Measurements from ENCODE around the gene DNAJC4. TPM values are rescaled to one million over a fixed set of nuclear protein-coding genes. Genes with fewer than 3 reads are reported as not detected.

Gene DNAJC4
- total and polyA plus RNA-seq, 2 of the 8 experiments (the other 6 are each of a cell fraction or from before 2014, with no cell fraction given) = 14.6 to 31.0 TPM

DNA sequence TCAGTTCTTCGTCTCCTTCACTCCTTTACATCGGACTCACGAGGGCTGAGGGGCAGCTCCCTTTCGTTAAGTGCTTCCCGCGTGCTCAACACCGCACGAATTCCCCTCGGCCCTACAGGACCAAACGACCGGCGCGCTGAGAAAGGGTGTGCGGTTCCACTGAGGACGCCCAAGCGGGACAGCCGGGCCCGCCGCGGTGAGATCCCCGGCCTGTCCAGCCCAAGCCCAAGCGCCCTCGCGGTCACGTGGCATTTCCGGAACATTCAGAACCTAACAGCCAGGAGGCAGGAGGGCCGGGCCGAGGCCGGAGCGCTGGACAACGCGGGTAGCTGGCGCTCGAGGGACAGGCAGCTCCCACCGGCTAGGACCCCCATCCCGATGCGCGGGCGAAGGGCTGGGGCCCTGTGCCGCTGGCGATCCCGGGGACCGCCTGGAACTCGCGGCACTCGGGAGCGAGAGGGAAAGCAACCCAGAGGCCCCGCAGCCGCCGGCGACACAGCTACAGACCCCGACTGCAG, 45.1 kb upstream of the DNAJC4 start:
- Histone ChIP-seq H2BK5ac (ENCODE audit: low read depth, low read length) (peak overlapping the region; percentile 92), H4K20me1 (replicated peaks in 1 of 2; ENCODE audit: control insufficient read depth in 1 of 2, insufficient read depth in 2 of 2, low read length in 2 of 2) (peaks cover 9 to 23% of the 10 kb centered on the region in 2 experiments), H3K27me3 (replicated peaks in 1 of 4; ENCODE audit: control insufficient read depth in 3 of 4, extremely low read depth in 1 of 4, insufficient read depth in 3 of 4, low read length in 3 of 4) (no peaks in the 10 kb centered on the region), H3K4me2 (ENCODE audit: insufficient read depth in 1 of 2, low read depth in 2 of 2, low read length in 2 of 2) (peak overlapping the region; percentile 87 to 96), H4K8ac (ENCODE audit: extremely low read depth, insufficient read depth, low read length) (peak overlapping the region; percentile 95; the same call in 1 of the 2 replicates), H2BK12ac (ENCODE audit: low read depth, low read length) (peak overlapping the region; percentile 88), H3K14ac (ENCODE audit: insufficient read length) (no peak overlapping the region), H3K79me1 (ENCODE audit: low read depth, low read length) (peaks cover 2% of the 10 kb centered on the region; the same call in 1 of the 2 replicates), H3K4me3 (ENCODE audit: extremely low read depth in 1 of 4, insufficient read depth in 2 of 4, low read depth in 3 of 4, low read length in 4 of 4) (peak overlapping the region; percentile 55 to 87 (median 77)), H3K79me2 (ENCODE audit: control insufficient read depth in 1 of 2, insufficient read depth in 2 of 2, low read length in 2 of 2) (peaks cover 12 to 23% of the 10 kb centered on the region in 2 experiments), H4K91ac (replicated peaks; ENCODE audit: insufficient read length, low read length) (peak overlapping the region; percentile 83), H3K23me2 (ENCODE audit: low read depth, low read length) (peaks cover 9% of the 10 kb centered on the region), H3K23ac (ENCODE audit: insufficient read length) (no peak overlapping the region), H4K5ac (ENCODE audit: insufficient read length, low read depth, low read length) (peak overlapping the region; percentile 84), H3K27ac (ENCODE audit: low read depth, low read length) (peak overlapping the region; percentile 87), H3K4ac (replicated peaks; ENCODE audit: insufficient read length, low read depth, low read length) (peak overlapping the region; percentile 71), H2AK5ac (ENCODE audit: low read depth, low read length) (no peak overlapping the region; the same call in 1 of the 2 replicates), H3K36me3 (ENCODE audit: control insufficient read depth in 2 of 4, insufficient read depth in 4 of 4, low read length in 3 of 4) (peaks cover 0 to 4% (median 0%) of the 10 kb centered on the region in 4 experiments; a peak in 1 of 8 replicates), H2BK120ac (replicated peaks; ENCODE audit: low read depth, low read length) (no peak overlapping the region), H3K9ac (replicated peaks in 1 of 4; ENCODE audit: extremely low read depth in 1 of 4, low read depth in 3 of 4, low read length in 3 of 4) (peak overlapping the region; percentile 84 to 95 (median 89)), H3K18ac (ENCODE audit: extremely low read depth, low read length) (peak overlapping the region; percentile 98), H2AFZ (ENCODE audit: low read length) (no peak overlapping the region), H3K4me1 (replicated peaks in 1 of 4; ENCODE audit: control insufficient read depth in 3 of 4, insufficient read depth in 4 of 4, low read length in 3 of 4) (peaks cover 0 to 9% (median 4%) of the 10 kb centered on the region in 4 experiments; a peak in 6 of 7 replicates), H3K56ac (replicated peaks; ENCODE audit: insufficient read length, low read depth, low read length) (peak overlapping the region; percentile 50), H3K9me3 (ENCODE audit: insufficient read depth in 2 of 2, low read depth in 1 of 2, low read length in 1 of 2) (no peaks in the 10 kb centered on the region), H2BK20ac (ENCODE audit: low read length) (no peak overlapping the region), H2BK15ac (ENCODE audit: low read length) (no peak overlapping the region)
- 1% methylated on average over 44 of the region's 52 CpGs; no CpG with 5 or more reads in 1 of the 2 experiments for WGBS, 2 experiments (ENCODE audit: extremely low coverage in 1 of 2, insufficient coverage in 1 of 2, insufficient read length in 1 of 2, insufficient replicate concordance in 2 of 2, low coverage in 1 of 2, low lambda C conversion rate in 2 of 2, missing lambda C conversion rate in 1 of 2)
- CTCF ChIA-PET (ENCODE audit: partially characterized antibody) = interaction anchor here (0.5 to 2.3 kb wide), 18 partner anchors 11 to 185 kb away, joined by 3 to 8 read pairs (median 3); partner anchors contain the start of genes NUDT22, PLCB3 and TRPT1
- DNase-seq (ENCODE audit: low read depth in 1 of 2, low spot score in 2 of 2) (no peak), FAIRE-seq (no peak)
- POLR2A ChIA-PET (ENCODE audit: partially characterized antibody) = interaction anchor here (0.6 to 12.4 kb wide), 39 partner anchors 10 to 1331 kb away, joined by 3 to 186 read pairs (median 4); partner anchors contain the start of genes FERMT3, FKBP2, MACROD1 and NUDT22
- TF ChIP-seq GABPA (IDR thresholded peaks at IDR 0.05; ENCODE audit: borderline replicate concordance, insufficient read depth, low read length) (no peak), TAF7 (optimal IDR thresholded peaks at IDR 0.05; ENCODE audit: borderline replicate concordance, low read depth, low read length) (peak; percentile 94), PHF8 (conservative IDR thresholded peaks at IDR 0.05; ENCODE audit: low read depth, low read length) (peak; percentile 97), BRCA1 (IDR thresholded peaks at IDR 0.05; ENCODE audit: low read depth, low read length) (no peak), KDM4A (IDR thresholded peaks at IDR 0.05; ENCODE audit: low read depth, low read length, severe bottlenecking) (peak; percentile 42), BACH1 (IDR thresholded peaks at IDR 0.05; ENCODE audit: low read length) (no peak), ASH2L (IDR thresholded peaks at IDR 0.05; ENCODE audit: low read length) (peak; percentile 79), SUZ12 (IDR thresholded peaks at IDR 0.05; ENCODE audit: low read length) (no peak), SIN3A (conservative IDR thresholded peaks at IDR 0.05 in 1 of 2, IDR thresholded peaks at IDR 0.05 in 1 of 2; ENCODE audit: low read depth in 1 of 2, low read length in 2 of 2) (peak in 1 of 2 experiments; percentile 52; a peak in 1 of 4 replicates), GTF2F1 (IDR thresholded peaks at IDR 0.05; ENCODE audit: borderline replicate concordance, low read depth, low read length) (peak; percentile 85)
- TF ChIP-seq, protein P1, sequence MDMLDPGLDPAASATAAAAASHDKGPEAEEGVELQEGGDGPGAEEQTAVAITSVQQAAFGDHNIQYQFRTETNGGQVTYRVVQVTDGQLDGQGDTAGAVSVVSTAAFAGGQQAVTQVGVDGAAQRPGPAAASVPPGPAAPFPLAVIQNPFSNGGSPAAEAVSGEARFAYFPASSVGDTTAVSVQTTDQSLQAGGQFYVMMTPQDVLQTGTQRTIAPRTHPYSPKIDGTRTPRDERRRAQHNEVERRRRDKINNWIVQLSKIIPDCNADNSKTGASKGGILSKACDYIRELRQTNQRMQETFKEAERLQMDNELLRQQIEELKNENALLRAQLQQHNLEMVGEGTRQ (IDR thresholded peaks at IDR 0.05; ENCODE audit: low read length) = peak; percentile 70

All from H1 (cell line).